NCI-H510A (cell line): ENCODE measurements around the gene MBOAT2.
"Not testable (repeated sequence)": the region's sequence is repeated elsewhere in the genome, so short reads cannot be mapped to it uniquely, and the experiment has no call there.

Experiments used
- DNase-seq: peaks from one replicate; lab custom pipeline; 2025; lab: John Stamatoyannopoulos, UW

MBOAT2 gene

DNA sequence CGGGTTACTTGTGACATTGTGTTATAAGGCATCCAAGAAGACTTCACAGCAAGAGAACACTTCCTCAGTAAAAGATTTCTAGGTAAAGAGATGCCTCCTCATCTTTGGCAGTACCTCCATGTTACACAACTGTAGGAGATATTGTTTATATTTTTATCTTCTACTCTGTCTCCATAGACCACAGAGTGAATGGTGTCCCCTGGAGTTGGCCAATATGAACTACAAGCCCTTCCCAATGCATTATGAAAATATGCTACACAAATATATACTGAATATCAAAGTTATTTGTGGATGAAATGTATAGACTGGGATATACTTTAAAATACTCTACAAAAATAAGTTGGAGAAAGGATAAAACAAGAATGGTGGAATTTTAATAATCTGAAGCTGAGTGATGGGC is 46.7 kb downstream of the MBOAT2 start:
- no peak for DNase-seq

DNA sequence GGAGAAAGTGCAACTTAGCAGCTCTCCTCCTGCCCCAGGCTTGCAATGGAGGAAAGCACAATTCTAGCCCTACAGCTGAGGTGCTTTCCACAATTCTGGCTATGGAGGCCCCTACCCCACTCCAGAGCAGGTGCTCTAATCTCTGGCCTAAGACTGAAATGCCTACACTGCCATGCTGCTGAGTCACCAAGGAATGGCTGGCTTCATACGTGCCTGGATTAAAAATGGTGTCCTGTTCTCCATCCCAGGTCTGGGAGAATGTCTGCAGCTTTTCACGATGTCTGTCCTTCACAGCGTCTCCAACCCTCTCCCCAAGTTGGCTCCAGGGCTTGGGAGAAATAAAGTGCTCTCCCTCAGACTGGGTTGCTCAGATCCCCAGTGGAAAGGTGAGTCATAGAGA is 48.5 kb downstream of the MBOAT2 start:
- DNase-seq: no peak

DNA sequence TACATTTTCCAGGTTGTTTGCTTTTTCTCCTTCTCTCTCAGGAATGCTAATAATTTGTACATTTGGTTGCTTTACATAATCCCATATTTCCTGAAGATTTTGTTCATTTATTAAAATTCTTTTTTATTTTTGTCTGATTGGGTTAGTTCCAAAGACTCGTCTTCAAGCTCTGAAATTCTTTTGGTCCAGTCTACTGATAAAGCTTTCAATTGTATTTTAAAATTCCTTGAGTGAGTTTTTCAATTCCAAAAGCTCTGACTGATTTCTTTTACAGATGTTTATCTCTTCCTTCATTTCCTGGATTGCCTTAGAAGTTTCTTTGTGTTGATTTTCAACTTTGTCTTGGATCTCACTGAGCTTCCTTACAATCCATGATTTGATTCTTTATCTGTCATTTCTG is 50.0 kb downstream of the MBOAT2 start:
- no peak for DNase-seq

DNA sequence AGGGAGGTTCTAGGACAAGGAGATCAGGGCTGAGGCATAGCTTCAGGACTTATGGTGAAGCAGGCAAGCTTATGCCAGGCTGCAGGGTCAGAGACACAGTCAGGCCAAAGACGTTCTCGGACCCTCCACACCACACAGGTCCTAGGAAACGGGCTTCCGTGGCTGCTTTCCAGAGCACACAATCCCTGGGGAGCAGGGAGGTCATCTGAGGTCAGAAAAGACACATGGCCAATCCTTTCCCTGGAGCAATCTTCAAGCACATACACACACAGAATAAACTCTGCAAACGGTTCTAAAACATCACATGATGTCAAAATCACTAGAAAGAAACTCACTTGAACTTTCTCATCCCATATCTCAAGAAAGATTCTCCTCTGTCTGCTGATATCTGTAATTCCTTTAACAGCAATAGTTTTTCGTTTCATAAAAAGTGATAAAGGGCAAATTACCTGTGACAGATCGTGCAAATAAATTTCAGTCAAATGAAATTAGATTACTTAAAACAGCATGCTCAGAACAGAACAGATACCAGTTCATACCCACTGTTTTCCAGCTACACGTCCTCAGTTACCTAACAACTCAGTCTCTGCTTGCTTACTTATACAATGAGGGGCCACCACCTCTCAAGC is 63.9 kb downstream of the MBOAT2 start:
- DNase-seq: no peak

GRCh38 chr2:8938384-8938783 is 65.1 kb downstream of the MBOAT2 start:
- DNase-seq: no peak

- DNase-seq: no peak
These were observed 67.5 kb downstream of the MBOAT2 start for GRCh38 chr2:8935982-8936381.

- no peak for DNase-seq
These were observed 69.1 kb downstream of the MBOAT2 start for GRCh38 chr2:8934338-8934737.

DNA sequence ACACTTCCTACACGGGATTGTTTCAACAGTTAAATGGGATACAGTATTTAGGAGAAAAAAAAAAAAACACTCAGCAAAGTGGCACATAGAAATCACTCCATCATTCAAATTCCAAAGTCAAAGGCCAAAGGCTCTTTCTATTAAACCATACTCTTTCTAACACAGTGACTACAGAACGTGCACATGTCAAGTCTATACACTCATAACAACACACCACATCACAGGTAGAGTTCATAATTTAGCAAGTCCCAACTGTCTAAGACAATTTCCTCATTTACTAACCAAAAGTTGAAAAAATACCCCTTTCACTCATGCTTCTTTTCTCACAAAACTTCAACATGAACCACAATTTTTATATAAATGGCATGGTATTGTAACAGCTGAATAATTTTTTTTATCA is 70.8 kb downstream of the MBOAT2 start:
- DNase-seq: no peak

DNA sequence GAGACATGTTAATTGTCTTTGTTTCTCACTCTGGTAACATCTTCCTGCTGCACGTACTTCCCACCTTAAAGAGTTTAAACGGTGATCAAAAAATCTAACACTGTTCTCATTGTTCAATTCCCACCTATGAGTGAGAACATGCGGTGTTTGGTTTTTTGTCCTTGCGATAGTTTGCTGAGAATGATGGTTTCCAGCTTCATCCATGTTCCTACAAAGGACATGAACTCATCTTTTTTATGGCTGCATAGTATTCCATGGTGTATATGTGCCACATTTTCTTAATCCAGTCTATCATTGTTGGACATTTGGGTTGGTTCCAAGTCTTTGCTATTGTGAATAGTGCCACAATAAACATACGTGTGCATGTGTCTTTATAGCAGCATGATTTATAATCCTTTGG is 73.3 kb downstream of the MBOAT2 start:
- not testable (repeated sequence) for DNase-seq

DNA sequence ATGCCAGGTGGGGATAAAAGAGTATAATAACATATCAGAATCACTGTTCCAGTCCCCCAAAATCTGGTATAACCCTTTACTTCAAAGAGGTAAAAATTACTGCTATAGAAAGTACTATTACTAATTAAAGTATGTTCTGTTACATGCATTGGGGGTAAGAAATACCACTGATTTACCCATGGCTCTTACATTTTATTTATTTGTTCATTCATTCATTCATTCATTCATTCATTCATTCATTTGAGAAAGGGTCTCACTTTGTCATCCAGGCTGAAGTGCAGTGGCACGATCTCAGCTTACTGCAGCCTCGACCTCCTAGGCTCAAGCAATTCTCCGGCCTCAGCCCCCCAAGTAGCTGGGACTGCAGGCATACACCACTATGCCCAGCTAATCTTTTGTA is 74.4 kb downstream of the MBOAT2 start:
- DNase-seq: no peak

GRCh38 chr2:8927510-8928455 is 75.7 kb downstream of the MBOAT2 start:
- DNase-seq: no peak

DNA sequence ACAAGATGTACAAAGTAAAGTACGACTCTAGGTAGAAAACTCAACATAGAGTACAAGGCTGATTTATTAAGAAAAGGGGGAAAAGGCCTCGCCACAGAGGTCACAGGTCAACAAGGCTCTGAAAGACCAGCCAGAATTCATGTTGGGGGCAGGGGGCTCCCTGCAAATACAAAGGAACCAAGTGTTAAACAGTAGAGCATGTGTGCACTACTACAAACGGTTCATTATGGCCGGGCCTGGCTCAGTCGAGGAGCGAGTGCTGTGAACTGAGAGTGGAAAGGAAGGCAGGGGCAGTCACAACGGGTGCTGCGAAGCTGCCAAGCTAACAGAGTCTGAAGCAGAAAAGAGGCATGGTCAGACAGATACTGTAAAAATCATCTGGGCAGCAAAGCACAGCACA is 77.1 kb downstream of the MBOAT2 start:
- DNase-seq: no peak

DNA sequence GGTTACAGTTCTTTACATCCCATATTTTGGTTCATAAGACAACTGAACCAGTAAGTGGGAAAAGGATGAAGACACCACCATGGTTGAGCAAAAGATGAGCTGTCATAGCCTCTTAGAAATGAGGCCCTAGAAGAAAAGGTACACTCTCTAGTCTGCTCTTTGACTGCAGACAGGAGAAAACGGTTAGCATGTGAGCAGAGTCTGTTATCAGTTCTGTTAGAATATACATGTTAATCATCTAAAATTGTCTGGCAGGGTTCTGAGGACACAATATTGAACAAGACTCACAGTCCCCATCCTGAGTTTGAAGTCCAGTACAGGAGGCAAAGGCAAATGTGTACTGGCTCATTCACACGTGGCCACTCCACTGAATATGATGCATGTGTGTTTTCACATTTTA is 78.1 kb downstream of the MBOAT2 start:
- no peak for DNase-seq

DNA sequence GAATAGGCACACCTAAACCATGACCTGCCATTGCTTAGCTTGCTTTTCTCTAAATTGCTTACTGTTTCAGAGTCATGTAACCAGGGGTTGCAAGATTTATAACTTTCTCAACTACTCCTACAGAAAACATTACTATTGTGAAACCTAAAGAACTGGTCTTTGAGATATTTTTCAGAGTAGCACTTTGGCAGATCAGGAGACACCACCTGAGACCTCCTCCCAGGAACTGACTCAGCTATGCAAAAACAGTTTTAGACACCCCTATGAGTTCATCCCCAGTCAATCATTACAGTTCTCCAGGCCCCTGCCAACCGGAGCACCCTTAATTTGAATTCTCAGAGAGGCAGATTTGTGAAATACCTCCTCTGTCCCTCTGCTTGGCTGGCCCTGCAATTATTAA is 80.3 kb downstream of the MBOAT2 start:
- no peak for DNase-seq

GRCh38 chr2:8922431-8922830 is 81.1 kb downstream of the MBOAT2 start:
- no peak for DNase-seq

DNA sequence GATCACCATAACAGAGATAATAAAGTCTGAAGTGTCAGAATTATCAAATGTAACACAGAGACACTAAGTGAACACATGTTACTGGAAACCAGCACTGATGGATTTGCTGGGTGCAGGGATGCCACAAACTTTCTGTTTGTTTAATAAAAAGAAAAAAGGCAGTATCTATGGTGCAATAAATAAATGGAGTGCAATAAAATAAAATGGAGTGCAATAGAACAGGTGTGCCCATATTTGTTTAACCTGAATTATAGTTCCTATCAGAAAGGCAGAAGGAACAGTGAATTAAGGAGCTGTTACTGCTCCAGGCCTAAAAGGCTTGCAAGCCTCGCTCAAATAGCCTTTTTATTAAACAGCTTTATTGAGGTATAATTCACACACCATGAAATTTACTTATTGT is 85.1 kb downstream of the MBOAT2 start:
- no peak for DNase-seq

DNA sequence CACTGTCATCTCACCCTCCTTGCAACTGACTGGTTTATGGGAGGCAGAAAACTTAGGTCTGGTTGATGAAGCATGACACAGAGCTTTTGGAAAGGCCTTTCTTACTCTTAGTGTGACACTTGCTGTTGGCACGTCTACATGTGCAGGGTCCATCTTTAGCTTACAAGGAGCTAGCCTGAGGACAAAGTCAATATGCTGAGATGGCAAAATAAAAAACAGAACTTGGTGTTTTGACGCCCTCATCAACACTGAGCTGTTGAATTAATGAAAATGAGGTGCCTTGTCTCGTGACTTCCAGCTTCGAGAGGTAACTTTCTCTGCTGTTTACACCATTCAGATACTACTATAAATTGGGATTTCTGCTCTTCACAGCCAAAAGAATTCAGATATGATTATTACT is 87.5 kb downstream of the MBOAT2 start:
- DNase-seq: no peak

GRCh38 chr2:8913767-8914166 is 89.7 kb downstream of the MBOAT2 start:
- DNase-seq: not testable (repeated sequence)

- DNase-seq: no peak
These were observed 95.7 kb downstream of the MBOAT2 start for GRCh38 chr2:8907764-8908288.

GRCh38 chr2:8903924-8904323 is 99.6 kb downstream of the MBOAT2 start:
- DNase-seq: not testable (repeated sequence)

- DNase-seq: not testable (repeated sequence)
These were observed 100.7 kb downstream of the MBOAT2 start for GRCh38 chr2:8902757-8903156.

DNA sequence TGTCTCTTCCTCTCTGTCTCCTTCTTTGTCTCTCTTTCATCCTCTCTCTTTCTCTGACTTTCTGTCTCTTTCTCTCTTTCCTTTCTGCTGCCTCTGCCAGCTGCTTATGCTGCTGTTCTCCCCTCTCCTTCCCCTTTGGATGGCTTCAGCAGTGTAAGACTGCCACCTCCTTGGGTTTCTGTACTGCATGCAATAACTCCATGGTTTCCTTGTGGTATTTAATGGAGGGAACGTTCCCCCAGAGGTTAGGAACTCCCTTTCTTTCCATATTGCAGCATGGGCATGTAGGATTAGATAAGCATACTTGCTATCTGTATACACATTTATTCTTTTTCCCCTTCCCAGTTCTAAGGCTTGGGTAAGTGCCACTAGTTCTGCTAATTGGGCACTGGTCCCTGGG is 106.3 kb downstream of the MBOAT2 start:
- DNase-seq: not testable (repeated sequence)

DNA sequence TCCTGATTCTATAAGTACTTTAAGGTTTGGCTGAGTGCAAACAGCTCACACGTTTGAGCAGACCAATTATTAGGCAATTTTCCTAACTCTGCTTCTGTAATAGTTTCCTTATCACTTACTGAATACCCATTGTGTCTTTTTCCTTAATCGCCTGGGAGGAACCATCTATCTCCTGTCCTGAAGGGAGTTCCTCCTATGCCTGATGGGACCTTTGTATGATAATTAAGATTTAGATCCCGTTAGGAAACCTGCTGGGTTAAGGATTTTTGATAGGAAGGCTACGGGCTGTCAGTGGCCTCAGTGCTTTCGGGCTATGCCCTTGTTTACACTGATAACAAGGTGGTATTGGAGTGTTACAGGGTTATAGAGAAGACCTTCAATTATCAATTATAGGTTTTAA is 106.8 kb downstream of the MBOAT2 start:
- not testable (repeated sequence) for DNase-seq
